Renal cortical epithelial cell (primary cell): ENCODE results near the gene RBM22. TPM values are rescaled to one million over a fixed set of nuclear protein-coding genes. Genes with fewer than 3 reads are reported as not detected.
"Not testable (repeated sequence)": the region's sequence is repeated elsewhere in the genome, so short reads cannot be mapped to it uniquely, and the experiment has no call there.

Experiments
- DNase-seq: peaks from one replicate; pipeline ENCODE4 v3.0.0-alpha.2; 2011; ENCODE audit warnings: low read depth
- total RNA-seq: library from RNA; depleted of rRNA; stranded (reverse); fragments of >200 nt; gene quantifications from 2 replicates; pipeline ENCODE4 v1.2.3, GENCODE V29; 2014

Gene RBM22
- 17.9 and 39.1 TPM in 2 replicates for total RNA-seq

GRCh38 chr5:150700594-150701377 lies at the start of gene RBM22:
RBM22 (minus strand) TSS chr5:150701062; CDS start chr5:150700985, 77 bp downstream.
- peak; percentile 81 for DNase-seq

- DNase-seq: no peak
These were observed 49.6 kb upstream of the RBM22 start for GRCh38 chr5:150750469-150750868.

GRCh38 chr5:150743142-150743488 lies 42.3 kb upstream of the RBM22 start:
- not testable (repeated sequence) for DNase-seq

GRCh38 chr5:150742455-150743141 lies 41.7 kb upstream of the RBM22 start:
- DNase-seq: not testable (repeated sequence)

- DNase-seq: no peak
These were observed 40.1 kb upstream of the RBM22 start for GRCh38 chr5:150740992-150741391.

- DNase-seq: no peak
These were observed 38.0 kb upstream of the RBM22 start for GRCh38 chr5:150738862-150739261.

GRCh38 chr5:150734579-150735384 lies 33.9 kb upstream of the RBM22 start:
- no peak for DNase-seq

GRCh38 chr5:150731669-150732242 lies 30.9 kb upstream of the RBM22 start:
- no peak for DNase-seq

- DNase-seq: no peak
These were observed 29.0 kb upstream of the RBM22 start for GRCh38 chr5:150729859-150730258.

GRCh38 chr5:150723845-150724244 lies 23.0 kb upstream of the RBM22 start:
- no peak for DNase-seq

GRCh38 chr5:150710165-150710564 lies 9.3 kb upstream of the RBM22 start:
- no peak for DNase-seq

- DNase-seq: no peak
These were observed 6.0 kb upstream of the RBM22 start for GRCh38 chr5:150706776-150707390.

- no peak for DNase-seq
These were observed 2.9 kb upstream of the RBM22 start for GRCh38 chr5:150703762-150704161.

- peak; percentile 15 for DNase-seq
These were observed 642 bp downstream of the RBM22 start for GRCh38 chr5:150700246-150700593.

- DNase-seq: no peak
These were observed 6.2 kb downstream of the RBM22 start for GRCh38 chr5:150694612-150695011.

GRCh38 chr5:150692276-150692675 lies 8.6 kb downstream of the RBM22 start:
- DNase-seq: no peak

GRCh38 chr5:150690760-150691159 lies 10.1 kb downstream of the RBM22 start:
- DNase-seq: no peak

- no peak for DNase-seq
These were observed 11.7 kb downstream of the RBM22 start for GRCh38 chr5:150689120-150689519.

- DNase-seq: no peak
These were observed 24.3 kb downstream of the RBM22 start for GRCh38 chr5:150676578-150676977.

GRCh38 chr5:150675069-150675468 lies 25.8 kb downstream of the RBM22 start:
- DNase-seq: no peak

GRCh38 chr5:150674341-150674821 lies 26.5 kb downstream of the RBM22 start:
- no peak for DNase-seq

- no peak for DNase-seq
These were observed 28.0 kb downstream of the RBM22 start for GRCh38 chr5:150672884-150673275.
